ENCODE results near the gene TLCD4. TPM values are rescaled to one million over a fixed set of nuclear protein-coding genes. Genes with fewer than 3 reads are reported as not detected.
A peak's percentile ranks its signal among the peaks of the same experiment; 100 is the strongest.

The TLCD4 gene
- total and polyA plus RNA-seq, 11 donors, result 13.0 to 82.7 (median 53.0) TPM

DNA sequence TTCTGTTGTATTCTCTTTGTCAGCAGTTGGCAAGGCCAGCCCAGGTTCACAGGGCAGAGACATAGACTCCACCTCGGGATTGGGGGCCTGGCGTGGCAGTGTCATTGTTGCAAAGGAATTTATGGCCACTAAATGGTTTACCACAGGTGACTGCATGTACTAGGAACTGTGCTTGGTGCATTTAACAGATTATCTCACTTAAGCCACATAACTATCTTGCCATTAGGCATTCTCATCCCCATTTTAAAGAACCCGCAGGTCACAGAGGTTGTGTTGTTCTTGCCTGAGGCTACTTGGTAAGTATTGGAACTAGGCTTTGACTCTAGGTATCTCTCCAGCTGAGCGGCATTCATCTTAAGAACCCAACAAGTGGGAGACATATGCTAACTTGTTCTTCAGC, 9.7 kb downstream of the TLCD4 start:
- DNase-seq (no peak), ATAC-seq (no peak)
- intact Hi-C loops (cut with DNase I), result no loop called here
- 93 to 98% (median 93%) methylated on average over 4 of the region's 4 CpGs for WGBS, 4 donors
- TF ChIP-seq, protein P1, sequence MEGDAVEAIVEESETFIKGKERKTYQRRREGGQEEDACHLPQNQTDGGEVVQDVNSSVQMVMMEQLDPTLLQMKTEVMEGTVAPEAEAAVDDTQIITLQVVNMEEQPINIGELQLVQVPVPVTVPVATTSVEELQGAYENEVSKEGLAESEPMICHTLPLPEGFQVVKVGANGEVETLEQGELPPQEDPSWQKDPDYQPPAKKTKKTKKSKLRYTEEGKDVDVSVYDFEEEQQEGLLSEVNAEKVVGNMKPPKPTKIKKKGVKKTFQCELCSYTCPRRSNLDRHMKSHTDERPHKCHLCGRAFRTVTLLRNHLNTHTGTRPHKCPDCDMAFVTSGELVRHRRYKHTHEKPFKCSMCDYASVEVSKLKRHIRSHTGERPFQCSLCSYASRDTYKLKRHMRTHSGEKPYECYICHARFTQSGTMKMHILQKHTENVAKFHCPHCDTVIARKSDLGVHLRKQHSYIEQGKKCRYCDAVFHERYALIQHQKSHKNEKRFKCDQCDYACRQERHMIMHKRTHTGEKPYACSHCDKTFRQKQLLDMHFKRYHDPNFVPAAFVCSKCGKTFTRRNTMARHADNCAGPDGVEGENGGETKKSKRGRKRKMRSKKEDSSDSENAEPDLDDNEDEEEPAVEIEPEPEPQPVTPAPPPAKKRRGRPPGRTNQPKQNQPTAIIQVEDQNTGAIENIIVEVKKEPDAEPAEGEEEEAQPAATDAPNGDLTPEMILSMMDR (IDR thresholded peaks at IDR 0.05), result no peak
- no peak for TF ChIP-seq POLR2A (IDR thresholded peaks at IDR 0.05)
- no peaks in the 10 kb centered on the region for H3K36me3 ChIP-seq
- peaks cover 0 to 6% (median 0%) of the 10 kb centered on the region in 12 donors for H3K4me1 ChIP-seq
- H3K4me3 ChIP-seq, result no peak overlapping the region
- H3K27ac ChIP-seq, result no peak overlapping the region
- H3K27me3 ChIP-seq, result no peaks in the 10 kb centered on the region
- no peaks in the 10 kb centered on the region for H3K9me3 ChIP-seq

DNA sequence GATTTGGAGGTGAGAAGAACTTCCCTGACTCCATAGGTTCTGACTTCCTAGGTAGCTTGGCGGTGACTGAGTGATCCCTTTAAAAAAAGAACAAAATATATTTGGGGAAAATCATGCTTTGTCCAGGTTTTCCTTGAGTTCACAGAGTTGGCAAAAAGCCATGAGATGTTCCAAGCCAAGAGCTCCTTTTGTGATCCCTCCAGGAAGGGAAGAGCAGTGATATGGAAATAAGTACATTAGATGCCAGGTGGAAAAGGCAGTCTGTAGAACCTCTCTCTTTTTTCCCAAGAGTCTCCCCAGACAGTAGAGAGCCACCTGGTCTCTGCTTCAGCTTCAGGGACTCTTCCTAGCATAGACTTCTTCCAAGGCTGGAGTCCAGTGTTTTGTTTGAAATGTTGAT, 10.2 kb downstream of the TLCD4 start:
- DNase-seq (no peak), ATAC-seq (no peak)
- Histone ChIP-seq H3K27me3 (no peaks in the 10 kb centered on the region), H3K4me1 (peaks cover 0 to 6% (median 0%) of the 10 kb centered on the region in 12 donors), H3K9me3 (no peaks in the 10 kb centered on the region), H3K36me3 (no peaks in the 10 kb centered on the region), H3K27ac (no peak overlapping the region), H3K4me3 (no peak overlapping the region)
- intact Hi-C loops (cut with DNase I), result no loop called here
- 69 to 81% (median 76%) methylated on average over 1 of the region's 1 CpG for WGBS, 4 donors
- TF ChIP-seq, protein P1 (IDR thresholded peaks at IDR 0.05), result no peak
- no peak for TF ChIP-seq POLR2A (IDR thresholded peaks at IDR 0.05)

DNA sequence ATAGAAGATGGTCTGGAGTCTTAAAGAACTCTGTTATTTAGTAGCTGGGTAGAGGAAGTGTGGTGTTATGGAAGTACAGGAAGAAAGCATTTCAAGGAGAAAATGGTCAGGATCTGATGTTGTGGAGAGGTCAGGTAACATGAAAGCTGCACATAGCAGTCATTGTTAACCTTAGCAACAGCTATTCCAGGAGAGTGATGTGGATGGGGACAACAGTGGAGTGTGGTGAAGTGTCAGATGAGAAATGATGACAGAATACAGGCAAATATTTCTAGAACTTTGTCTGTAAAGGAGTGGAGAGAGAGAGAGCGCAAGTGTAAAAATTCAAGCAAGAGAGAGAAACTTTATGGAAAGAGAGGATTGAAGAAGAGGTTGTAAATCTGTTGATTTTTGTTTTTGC, 15.6 kb downstream of the TLCD4 start:
- TF ChIP-seq, protein P1 (IDR thresholded peaks at IDR 0.05), result no peak
- TF ChIP-seq POLR2A (IDR thresholded peaks at IDR 0.05), result no peak
- 71 to 87% (median 79%) methylated on average over 1 of the region's 1 CpG for WGBS, 4 donors
- Histone ChIP-seq H3K4me1 (peaks cover 0 to 13% (median 0%) of the 10 kb centered on the region in 12 donors), H3K27me3 (no peaks in the 10 kb centered on the region), H3K36me3 (no peaks in the 10 kb centered on the region), H3K4me3 (no peak overlapping the region), H3K27ac (peak overlapping the region in 2 of 12 donors; percentile 9 to 34), H3K9me3 (no peaks in the 10 kb centered on the region)
- ATAC-seq (peak in 3 of 4 donors; percentile 41 to 64 (median 47)), DNase-seq (no peak)
- intact Hi-C loops (cut with DNase I), result no loop called here

DNA sequence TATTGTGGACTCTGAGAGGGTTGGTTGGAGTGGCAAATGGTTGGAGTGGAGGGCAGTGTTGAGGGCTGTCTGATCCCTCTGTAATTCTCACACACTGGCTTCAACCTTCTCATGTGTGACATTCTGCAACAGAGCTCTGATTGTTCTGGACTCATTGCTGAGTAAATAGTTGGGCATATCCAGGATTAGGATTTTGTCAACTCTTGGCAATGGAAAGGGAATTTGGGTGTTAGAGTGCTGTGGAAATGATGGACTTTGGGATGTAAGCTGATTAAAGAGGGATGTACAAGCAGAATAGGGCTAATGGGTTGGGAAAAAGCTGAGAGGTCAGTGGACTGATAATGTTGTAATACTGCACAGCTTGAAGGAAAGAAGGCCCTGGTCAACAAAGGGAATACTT, 16.5 kb downstream of the TLCD4 start:
- DNase-seq (no peak), ATAC-seq (no peak)
- Histone ChIP-seq H3K9me3 (no peaks in the 10 kb centered on the region), H3K4me3 (no peak overlapping the region), H3K36me3 (peaks cover 0 to 6% (median 0%) of the 10 kb centered on the region in 9 donors), H3K27me3 (no peaks in the 10 kb centered on the region), H3K4me1 (peaks cover 0 to 13% (median 0%) of the 10 kb centered on the region in 12 donors), H3K27ac (peak overlapping the region in 1 of 12 donors; percentile 10)
- TF ChIP-seq, protein P1 (IDR thresholded peaks at IDR 0.05), result no peak
- no peak for TF ChIP-seq POLR2A (IDR thresholded peaks at IDR 0.05)
- intact Hi-C loops (cut with DNase I), result no loop called here

Data from heart left ventricle (tissue), 16 donors.